ENCODE results near the gene HOXC4.

Gene HOXC4

GRCh38 chr12:54008260-54008552, 45.4 kb upstream of the HOXC4 start:
- peaks cover 43% of the 10 kb centered on the region for H3K4me1 ChIP-seq (ENCODE audit: low read length)
- H3K9me3 ChIP-seq (ENCODE audit: insufficient read depth, low read length): no peaks in the 10 kb centered on the region
- no peak overlapping the region for H3K9ac ChIP-seq (ENCODE audit: low read length)
- H3K36me3 ChIP-seq (replicated peaks; ENCODE audit: low read depth, low read length): no peaks in the 10 kb centered on the region
- no peaks in the 10 kb centered on the region for H3K79me2 ChIP-seq (ENCODE audit: low read length)
- no peaks in the 10 kb centered on the region for H4K20me1 ChIP-seq (ENCODE audit: insufficient read depth, low read length)
- no peak overlapping the region for H3K27ac ChIP-seq (ENCODE audit: low read length)
- H3K27me3 ChIP-seq (ENCODE audit: low read depth, low read length): peaks cover 55% of the 10 kb centered on the region
- peak overlapping the region; percentile 79; the same call in 1 of the 2 replicates for H3K4me3 ChIP-seq (ENCODE audit: low read length)
- H2AFZ ChIP-seq (ENCODE audit: low read depth, low read length): no peak overlapping the region
- TF ChIP-seq EZH2phosphoT487 (IDR thresholded peaks at IDR 0.05; ENCODE audit: low read depth) (no peak), CTCF (IDR thresholded peaks at IDR 0.05; ENCODE audit: low read depth, low read length) (no peak)
- peak overlapping the region; percentile 73 for H3K4me2 ChIP-seq (ENCODE audit: low read length)

GRCh38 chr12:54009171-54010052, 44.2 kb upstream of the HOXC4 start:
- Histone ChIP-seq H3K27me3 (ENCODE audit: low read depth, low read length) (peaks cover 55% of the 10 kb centered on the region), H3K9ac (ENCODE audit: low read length) (peak overlapping the region; percentile 54), H3K4me2 (ENCODE audit: low read length) (peak overlapping the region; percentile 73), H3K9me3 (ENCODE audit: insufficient read depth, low read length) (no peaks in the 10 kb centered on the region), H2AFZ (ENCODE audit: low read depth, low read length) (peak overlapping the region; percentile 53; the same call in 1 of the 2 replicates), H3K4me1 (ENCODE audit: low read length) (peaks cover 35% of the 10 kb centered on the region), H3K79me2 (ENCODE audit: low read length) (no peaks in the 10 kb centered on the region), H3K27ac (ENCODE audit: low read length) (no peak overlapping the region), H4K20me1 (ENCODE audit: insufficient read depth, low read length) (no peaks in the 10 kb centered on the region), H3K4me3 (ENCODE audit: low read length) (peak overlapping the region; percentile 79), H3K36me3 (replicated peaks; ENCODE audit: low read depth, low read length) (no peaks in the 10 kb centered on the region)
- TF ChIP-seq EZH2phosphoT487 (IDR thresholded peaks at IDR 0.05; ENCODE audit: low read depth) (no peak), CTCF (IDR thresholded peaks at IDR 0.05; ENCODE audit: low read depth, low read length) (no peak)

GRCh38 chr12:54010053-54010971, 43.3 kb upstream of the HOXC4 start:
- no peaks in the 10 kb centered on the region for H4K20me1 ChIP-seq (ENCODE audit: insufficient read depth, low read length)
- H2AFZ ChIP-seq (ENCODE audit: low read depth, low read length): no peak overlapping the region
- H3K79me2 ChIP-seq (ENCODE audit: low read length): no peaks in the 10 kb centered on the region
- H3K4me1 ChIP-seq (ENCODE audit: low read length): peaks cover 34% of the 10 kb centered on the region
- H3K27me3 ChIP-seq (ENCODE audit: low read depth, low read length): peaks cover 52% of the 10 kb centered on the region
- TF ChIP-seq EZH2phosphoT487 (IDR thresholded peaks at IDR 0.05; ENCODE audit: low read depth) (no peak), CTCF (IDR thresholded peaks at IDR 0.05; ENCODE audit: low read depth, low read length) (no peak)
- no peaks in the 10 kb centered on the region for H3K9me3 ChIP-seq (ENCODE audit: insufficient read depth, low read length)
- peak overlapping the region; percentile 79 for H3K4me3 ChIP-seq (ENCODE audit: low read length)
- H3K36me3 ChIP-seq (replicated peaks; ENCODE audit: low read depth, low read length): no peaks in the 10 kb centered on the region
- H3K27ac ChIP-seq (ENCODE audit: low read length): no peak overlapping the region
- H3K9ac ChIP-seq (ENCODE audit: low read length): no peak overlapping the region
- peak overlapping the region; percentile 73 for H3K4me2 ChIP-seq (ENCODE audit: low read length)
